NCI-H2196 (cell line): Measurements from ENCODE around the gene ATP9B.
"Not testable (repeated sequence)": the region's sequence is repeated elsewhere in the genome, so short reads cannot be mapped to it uniquely, and the experiment has no call there.

Experiments used
- DNase-seq: peaks from one replicate; lab custom pipeline; 2025; ENCODE audit not compliant: unreplicated experiment; lab: John Stamatoyannopoulos, UW

ATP9B gene

GRCh38 chr18:79354350-79354749 is 285.2 kb downstream of the ATP9B start:
- no peak for DNase-seq

GRCh38 chr18:79355433-79356335 is 286.5 kb downstream of the ATP9B start:
- no peak for DNase-seq

- DNase-seq = no peak
Observed at GRCh38 chr18:79356435-79356834, 287.2 kb downstream of the ATP9B start.

GRCh38 chr18:79360933-79361332 is 291.7 kb downstream of the ATP9B start:
- no peak for DNase-seq

GRCh38 chr18:79361766-79362522 is 292.8 kb downstream of the ATP9B start:
- no peak for DNase-seq

GRCh38 chr18:79365701-79366100 is 296.5 kb downstream of the ATP9B start:
- DNase-seq = no peak

GRCh38 chr18:79366177-79367094 is 297.2 kb downstream of the ATP9B start:
- no peak for DNase-seq

GRCh38 chr18:79367480-79367879 is 298.3 kb downstream of the ATP9B start:
- DNase-seq = no peak

GRCh38 chr18:79367989-79368388 is 298.8 kb downstream of the ATP9B start:
- no peak for DNase-seq

GRCh38 chr18:79368681-79369080 is 299.5 kb downstream of the ATP9B start:
- no peak for DNase-seq

- no peak for DNase-seq
Observed at GRCh38 chr18:79371561-79372121, 302.4 kb downstream of the ATP9B start.

GRCh38 chr18:79372461-79372860 is 303.3 kb downstream of the ATP9B start:
- DNase-seq = no peak

GRCh38 chr18:79372991-79373390 is 303.8 kb downstream of the ATP9B start:
- DNase-seq = no peak

GRCh38 chr18:79373736-79374135 is 304.5 kb downstream of the ATP9B start:
- no peak for DNase-seq

GRCh38 chr18:79374408-79375171 is 305.4 kb downstream of the ATP9B start:
- no peak for DNase-seq

- DNase-seq = no peak
Observed at GRCh38 chr18:79375441-79376154, 306.4 kb downstream of the ATP9B start.

- DNase-seq = not testable (repeated sequence)
Observed at GRCh38 chr18:79376661-79377060, 307.5 kb downstream of the ATP9B start.

GRCh38 chr18:79377187-79377891 is 308.1 kb downstream of the ATP9B start:
- no peak for DNase-seq
